ENCODE data around the gene EMC8.

Gene EMC8

DNA sequence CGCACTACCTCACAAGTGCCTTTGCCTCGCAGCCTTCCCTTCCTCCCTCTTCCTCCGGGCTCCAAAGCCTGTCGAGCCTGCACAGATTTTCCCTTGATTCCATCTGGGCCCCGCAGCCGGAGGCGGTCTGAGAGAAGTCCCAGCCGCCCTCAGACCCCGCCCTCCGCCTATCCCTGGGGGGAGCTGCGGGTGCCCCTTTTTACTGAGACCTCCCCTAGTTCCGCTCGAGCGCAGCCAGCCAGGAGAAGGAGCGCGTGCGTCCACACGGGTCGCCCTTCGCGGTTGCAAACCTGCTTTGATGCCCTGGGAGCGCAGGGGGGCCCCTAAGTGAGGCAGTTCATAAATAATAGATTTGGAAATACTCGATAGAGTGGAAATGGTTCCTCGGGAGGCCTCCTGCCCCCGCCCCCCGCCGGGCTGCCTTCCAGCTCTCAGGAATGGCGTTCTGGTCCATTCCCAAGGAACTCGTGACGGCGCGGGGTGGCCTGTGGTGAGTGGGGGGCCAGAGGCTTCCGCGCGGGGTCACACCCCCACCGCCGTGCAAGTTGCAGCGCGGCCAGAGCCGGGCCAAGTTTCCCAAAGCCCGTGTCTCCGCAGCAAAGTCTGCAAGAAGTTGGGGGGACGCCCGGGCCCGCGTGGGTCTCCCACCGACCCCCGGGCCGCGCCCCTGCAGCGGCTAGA lies 49.1 kb downstream of the EMC8 start:
- TF ChIP-seq, protein P1, sequence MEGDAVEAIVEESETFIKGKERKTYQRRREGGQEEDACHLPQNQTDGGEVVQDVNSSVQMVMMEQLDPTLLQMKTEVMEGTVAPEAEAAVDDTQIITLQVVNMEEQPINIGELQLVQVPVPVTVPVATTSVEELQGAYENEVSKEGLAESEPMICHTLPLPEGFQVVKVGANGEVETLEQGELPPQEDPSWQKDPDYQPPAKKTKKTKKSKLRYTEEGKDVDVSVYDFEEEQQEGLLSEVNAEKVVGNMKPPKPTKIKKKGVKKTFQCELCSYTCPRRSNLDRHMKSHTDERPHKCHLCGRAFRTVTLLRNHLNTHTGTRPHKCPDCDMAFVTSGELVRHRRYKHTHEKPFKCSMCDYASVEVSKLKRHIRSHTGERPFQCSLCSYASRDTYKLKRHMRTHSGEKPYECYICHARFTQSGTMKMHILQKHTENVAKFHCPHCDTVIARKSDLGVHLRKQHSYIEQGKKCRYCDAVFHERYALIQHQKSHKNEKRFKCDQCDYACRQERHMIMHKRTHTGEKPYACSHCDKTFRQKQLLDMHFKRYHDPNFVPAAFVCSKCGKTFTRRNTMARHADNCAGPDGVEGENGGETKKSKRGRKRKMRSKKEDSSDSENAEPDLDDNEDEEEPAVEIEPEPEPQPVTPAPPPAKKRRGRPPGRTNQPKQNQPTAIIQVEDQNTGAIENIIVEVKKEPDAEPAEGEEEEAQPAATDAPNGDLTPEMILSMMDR (IDR thresholded peaks at IDR 0.05; ENCODE audit: low read depth, low read length), result no peak
- Histone ChIP-seq H3K9me3 (ENCODE audit: severe bottlenecking) (no peaks in the 10 kb centered on the region), H3K4me3 (ENCODE audit: low read depth, low read length) (peak overlapping the region; percentile 63), H3K36me3 (no peaks in the 10 kb centered on the region), H3K27me3 (ENCODE audit: insufficient read depth, low read depth, severe bottlenecking) (no peaks in the 10 kb centered on the region), H3K27ac (peak overlapping the region; percentile 85)
- DNase-seq, result peak; percentile 79

- peak overlapping the region; percentile 63 for H3K4me3 ChIP-seq (ENCODE audit: low read depth, low read length)
- no peaks in the 10 kb centered on the region for H3K27me3 ChIP-seq (ENCODE audit: insufficient read depth, low read depth, severe bottlenecking)
- H3K36me3 ChIP-seq, result no peaks in the 10 kb centered on the region
- H3K9me3 ChIP-seq (ENCODE audit: severe bottlenecking), result no peaks in the 10 kb centered on the region
- DNase-seq, result peak; percentile 58
- peak overlapping the region; percentile 85 for H3K27ac ChIP-seq
- TF ChIP-seq, protein P1 (IDR thresholded peaks at IDR 0.05; ENCODE audit: low read depth, low read length), result no peak
Observed at GRCh38 chr16:85749771-85750145, 49.6 kb downstream of the EMC8 start.

DNA sequence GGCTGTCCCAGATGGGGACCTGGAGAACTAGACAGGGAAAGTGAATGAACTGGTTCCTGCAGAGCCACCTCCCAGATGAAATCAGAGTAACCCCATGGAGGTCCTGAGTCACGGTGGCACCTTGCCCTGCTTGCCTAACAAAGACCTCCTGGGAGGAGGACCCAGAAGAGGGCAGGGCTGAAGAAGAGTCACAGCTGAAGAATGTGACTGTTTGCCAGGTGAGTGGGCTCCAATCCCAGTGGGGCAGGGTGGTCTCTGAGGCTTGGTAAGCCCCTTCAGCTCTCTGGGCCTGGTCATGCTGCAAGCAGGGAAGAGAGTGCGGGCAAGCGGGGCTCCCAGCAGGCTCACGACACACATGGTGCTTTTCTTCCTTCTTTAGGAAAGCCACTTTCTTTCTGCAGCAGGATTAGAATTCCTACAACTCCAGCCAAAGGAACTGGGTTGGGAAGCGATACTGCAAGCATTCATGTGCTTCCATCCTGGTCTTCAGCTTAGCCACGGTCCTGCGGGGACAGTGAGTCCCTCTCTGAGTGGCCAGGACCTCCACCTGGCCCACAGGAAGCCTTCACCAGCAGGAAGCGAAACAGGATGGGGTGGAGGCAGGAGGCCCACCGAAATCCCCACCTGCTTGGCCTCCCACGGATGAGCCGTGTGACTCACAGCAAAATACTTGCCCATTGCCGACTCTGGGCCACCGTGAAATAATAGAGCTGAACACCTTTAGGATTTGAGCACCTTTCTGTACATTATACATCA lies 52.7 kb downstream of the EMC8 start:
- no peak overlapping the region for H3K27ac ChIP-seq
- TF ChIP-seq, protein P1 (IDR thresholded peaks at IDR 0.05; ENCODE audit: low read depth, low read length), result no peak

GRCh38 chr16:85738923-85739715 lies 60.2 kb downstream of the EMC8 start:
- H3K36me3 ChIP-seq, result no peaks in the 10 kb centered on the region; the same call in 1 of the 2 replicates
- no peak overlapping the region for H3K27ac ChIP-seq
- TF ChIP-seq, protein P1 (IDR thresholded peaks at IDR 0.05; ENCODE audit: low read depth, low read length), result no peak
- no peaks in the 10 kb centered on the region for H3K9me3 ChIP-seq (ENCODE audit: severe bottlenecking)
- H3K27me3 ChIP-seq (ENCODE audit: insufficient read depth, low read depth, severe bottlenecking), result no peaks in the 10 kb centered on the region
- no peak overlapping the region for H3K4me3 ChIP-seq (ENCODE audit: low read depth, low read length)
- DNase-seq, result no peak

More for the DNA sequence above, 52.7 kb downstream of the EMC8 start:
- Histone ChIP-seq H3K9me3 (ENCODE audit: severe bottlenecking) (no peaks in the 10 kb centered on the region), H3K4me3 (ENCODE audit: low read depth, low read length) (no peak overlapping the region), H3K36me3 (no peaks in the 10 kb centered on the region; the same call in 1 of the 2 replicates), H3K27me3 (ENCODE audit: insufficient read depth, low read depth, severe bottlenecking) (no peaks in the 10 kb centered on the region)
- no peak for DNase-seq

GRCh38 chr16:85736921-85737320 lies 62.4 kb downstream of the EMC8 start:
- H3K9me3 ChIP-seq (ENCODE audit: severe bottlenecking), result no peaks in the 10 kb centered on the region
- no peak overlapping the region for H3K27ac ChIP-seq
- no peaks in the 10 kb centered on the region for H3K27me3 ChIP-seq (ENCODE audit: insufficient read depth, low read depth, severe bottlenecking)
- TF ChIP-seq, protein P1 (IDR thresholded peaks at IDR 0.05; ENCODE audit: low read depth, low read length), result no peak
- H3K4me3 ChIP-seq (ENCODE audit: low read depth, low read length), result no peak overlapping the region
- DNase-seq, result no peak
- H3K36me3 ChIP-seq, result no peaks in the 10 kb centered on the region
